ENCODE results near the gene C2CD2L.

GRCh38 chr11:119116235-119116594, 9.1 kb downstream of the C2CD2L start:
- TF ChIP-seq CTCF (conservative IDR thresholded peaks at IDR 0.05; ENCODE audit: low read length) (no peak), EZH2phosphoT487 (IDR thresholded peaks at IDR 0.05; ENCODE audit: borderline replicate concordance) (no peak)

Data from Loucy (cell line).